Omental fat pad (tissue), 4 donors: Measurements from ENCODE around the gene SRD5A3. TPM values are rescaled to one million over a fixed set of nuclear protein-coding genes. Genes with fewer than 3 reads are reported as not detected.

ENCODE experiments used
- ATAC-seq: fragments of 150-250 bp; one replicate; pipeline ENCODE4 v1.9.1; 2016; ENCODE audit warnings: mild to moderate bottlenecking, moderate library complexity; ENCODE audit not compliant: low FRiP score
- DNase-seq: peaks from one replicate; pipeline ENCODE4 v3.0.0-alpha.2; 2019; ENCODE audit warnings: low spot score
- total RNA-seq, 4 donors: library from RNA; depleted of rRNA; stranded (reverse); fragments of >200 nt; gene quantifications; one replicate each; pipeline ENCODE4 v1.1.0, GENCODE V29; 2016
- TF ChIP-seq, protein P1 (sequence below), 3 donors: fragments of 450-650 bp; IDR thresholded peaks; one replicate each; pipeline ENCODE4 v1.5.1; 2016 to 2017; ENCODE audit warnings: antibody characterized with exemption in 3 of 3, mild to moderate bottlenecking in 3 of 3, moderate library complexity in 2 of 3

The SRD5A3 gene
- total RNA-seq, 4 donors from 2014 or later, result 8.0 to 15.9 (median 9.9) TPM

DNA sequence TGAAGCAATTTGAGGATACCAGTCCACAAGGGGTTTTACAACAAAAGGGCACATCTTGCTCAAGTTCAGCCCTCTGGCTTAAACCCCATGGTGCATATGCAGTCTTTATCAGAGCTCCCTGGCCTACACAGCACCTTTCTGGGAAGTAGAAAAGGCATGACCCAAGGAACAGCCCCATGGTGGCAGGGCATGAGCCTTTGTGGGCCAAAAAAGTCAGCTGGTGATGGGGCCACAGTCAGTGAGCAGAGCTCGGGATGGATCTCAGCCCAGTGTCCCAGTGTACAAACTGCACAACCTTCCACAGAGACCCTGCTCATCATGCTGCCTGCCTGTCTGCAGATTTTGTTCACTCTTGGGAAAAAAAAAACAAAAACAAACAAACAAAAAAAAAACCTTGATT, 27.4 kb downstream of the SRD5A3 start:
- ATAC-seq (no peak), DNase-seq (no peak)
- TF ChIP-seq, protein P1, sequence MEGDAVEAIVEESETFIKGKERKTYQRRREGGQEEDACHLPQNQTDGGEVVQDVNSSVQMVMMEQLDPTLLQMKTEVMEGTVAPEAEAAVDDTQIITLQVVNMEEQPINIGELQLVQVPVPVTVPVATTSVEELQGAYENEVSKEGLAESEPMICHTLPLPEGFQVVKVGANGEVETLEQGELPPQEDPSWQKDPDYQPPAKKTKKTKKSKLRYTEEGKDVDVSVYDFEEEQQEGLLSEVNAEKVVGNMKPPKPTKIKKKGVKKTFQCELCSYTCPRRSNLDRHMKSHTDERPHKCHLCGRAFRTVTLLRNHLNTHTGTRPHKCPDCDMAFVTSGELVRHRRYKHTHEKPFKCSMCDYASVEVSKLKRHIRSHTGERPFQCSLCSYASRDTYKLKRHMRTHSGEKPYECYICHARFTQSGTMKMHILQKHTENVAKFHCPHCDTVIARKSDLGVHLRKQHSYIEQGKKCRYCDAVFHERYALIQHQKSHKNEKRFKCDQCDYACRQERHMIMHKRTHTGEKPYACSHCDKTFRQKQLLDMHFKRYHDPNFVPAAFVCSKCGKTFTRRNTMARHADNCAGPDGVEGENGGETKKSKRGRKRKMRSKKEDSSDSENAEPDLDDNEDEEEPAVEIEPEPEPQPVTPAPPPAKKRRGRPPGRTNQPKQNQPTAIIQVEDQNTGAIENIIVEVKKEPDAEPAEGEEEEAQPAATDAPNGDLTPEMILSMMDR (IDR thresholded peaks at IDR 0.05), result no peak

GRCh38 chr4:55376698-55377097, 30.7 kb downstream of the SRD5A3 start:
- no peak for ATAC-seq
- no peak for DNase-seq
- TF ChIP-seq, protein P1 (IDR thresholded peaks at IDR 0.05), result no peak

GRCh38 chr4:55378617-55379467, 32.8 kb downstream of the SRD5A3 start:
- DNase-seq, result no peak
- no peak for ATAC-seq
- TF ChIP-seq, protein P1 (IDR thresholded peaks at IDR 0.05), result no peak

GRCh38 chr4:55380576-55380975, 34.5 kb downstream of the SRD5A3 start:
- TF ChIP-seq, protein P1 (IDR thresholded peaks at IDR 0.05), result no peak
- DNase-seq, result no peak
- ATAC-seq, result no peak

GRCh38 chr4:55381502-55381901, 35.5 kb downstream of the SRD5A3 start:
- no peak for DNase-seq
- ATAC-seq, result no peak
- TF ChIP-seq, protein P1 (IDR thresholded peaks at IDR 0.05), result no peak

DNA sequence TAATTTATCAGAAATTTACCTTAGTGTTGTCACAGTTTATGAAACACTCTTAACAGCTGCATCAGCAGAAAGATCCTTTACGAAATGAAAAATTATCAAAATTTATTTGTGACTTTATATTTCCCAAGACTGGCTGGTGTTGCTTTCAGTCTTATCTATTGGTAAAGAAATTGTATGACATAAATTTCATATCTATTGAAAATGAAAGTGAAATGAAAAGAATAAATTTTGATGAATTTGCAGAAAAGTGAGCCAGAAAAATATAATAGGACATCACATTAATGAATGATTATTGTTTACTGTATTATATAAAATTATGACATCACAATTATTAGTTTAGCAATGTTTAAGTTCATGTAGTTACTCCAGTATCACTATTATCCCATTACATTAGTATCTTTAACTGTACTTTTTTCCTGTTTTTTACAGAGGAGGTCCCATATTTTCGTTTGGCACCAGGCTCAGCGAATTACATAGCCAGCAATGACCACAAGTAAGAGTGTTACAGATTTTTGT, 36.5 kb downstream of the SRD5A3 start:
- DNase-seq (no peak), ATAC-seq (no peak)
- TF ChIP-seq, protein P1 (IDR thresholded peaks at IDR 0.05), result no peak

DNA sequence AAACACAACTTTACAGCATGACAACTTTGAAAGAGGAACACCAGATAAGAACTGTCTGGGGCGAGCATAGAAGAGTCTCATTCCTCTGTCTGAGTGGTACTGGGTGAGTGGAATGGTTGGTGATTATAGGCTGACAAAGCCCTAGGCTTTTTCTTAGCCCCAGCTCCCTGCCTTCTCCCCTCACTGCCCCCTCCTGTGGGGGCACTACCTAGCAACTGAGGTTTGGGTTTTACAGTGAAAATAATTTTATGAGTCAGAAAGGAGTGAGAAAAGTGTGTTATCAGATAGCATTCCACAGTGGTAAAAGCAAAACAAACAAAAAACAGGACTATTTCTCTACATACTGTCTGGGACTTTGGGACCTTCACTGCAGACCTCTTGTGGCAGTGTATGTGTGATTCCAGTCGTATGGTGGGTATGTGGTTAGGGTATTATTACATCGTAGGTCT, 39.2 kb downstream of the SRD5A3 start:
- TF ChIP-seq, protein P1 (IDR thresholded peaks at IDR 0.05), result no peak
- DNase-seq (no peak), ATAC-seq (no peak)
